ENCODE data around the gene RIC1.
"Not testable (repeated sequence)": the region's sequence is repeated elsewhere in the genome, so short reads cannot be mapped to it uniquely, and the experiment has no call there.

Gene RIC1

DNA sequence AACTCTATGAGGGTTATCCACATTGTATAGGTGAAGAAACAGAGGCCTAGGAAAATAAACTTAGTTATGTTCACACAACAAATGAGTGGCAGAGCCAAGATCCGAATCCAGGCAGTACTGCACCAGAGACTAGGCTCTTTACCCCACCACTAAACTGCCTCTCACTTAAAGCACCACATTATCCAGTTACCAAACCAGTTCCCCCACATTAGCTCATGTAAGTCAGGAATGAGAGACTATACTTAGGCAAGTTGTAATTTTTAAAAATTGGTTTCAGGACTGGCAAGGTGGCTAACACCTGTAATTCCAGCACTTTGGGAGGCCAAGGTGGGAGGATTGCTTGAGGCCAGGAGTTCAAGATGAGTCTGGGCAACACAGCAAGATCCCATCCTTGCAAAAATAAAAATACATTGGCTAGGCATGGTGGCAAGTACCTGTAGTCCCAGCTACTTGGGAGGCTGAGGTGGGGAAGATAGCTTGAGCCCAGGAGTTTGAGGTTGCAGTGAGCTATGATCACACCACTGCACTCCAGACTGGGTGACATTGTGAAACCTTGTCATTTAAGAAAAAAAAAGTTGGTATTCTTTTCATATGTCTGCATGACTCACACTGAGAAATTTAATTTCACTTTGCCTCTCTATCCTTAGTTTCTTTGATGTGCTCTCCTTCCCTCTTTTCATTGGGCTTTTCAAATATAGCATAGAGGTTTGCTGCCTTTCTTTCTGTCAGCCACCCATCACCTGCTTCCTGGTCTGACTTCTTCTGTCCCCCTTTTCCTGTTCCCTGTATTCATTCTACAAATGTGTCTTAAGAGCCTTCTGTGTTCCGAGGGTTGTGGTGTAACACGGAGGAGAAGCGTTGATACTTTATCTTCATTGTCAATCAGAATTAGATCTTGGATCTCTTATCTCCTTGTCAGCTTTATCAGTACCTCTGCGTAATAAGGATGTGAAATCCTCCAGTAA lies 139.3 kb downstream of the RIC1 start:
- H3K4me3 ChIP-seq (ENCODE audit: low read depth, low read length) = no peak overlapping the region
- no peak for DNase-seq (ENCODE audit: low read depth)
- no peak for TF ChIP-seq CTCF (IDR thresholded peaks at IDR 0.05; ENCODE audit: insufficient read depth, low read depth, low read length, missing control alignments)

DNA sequence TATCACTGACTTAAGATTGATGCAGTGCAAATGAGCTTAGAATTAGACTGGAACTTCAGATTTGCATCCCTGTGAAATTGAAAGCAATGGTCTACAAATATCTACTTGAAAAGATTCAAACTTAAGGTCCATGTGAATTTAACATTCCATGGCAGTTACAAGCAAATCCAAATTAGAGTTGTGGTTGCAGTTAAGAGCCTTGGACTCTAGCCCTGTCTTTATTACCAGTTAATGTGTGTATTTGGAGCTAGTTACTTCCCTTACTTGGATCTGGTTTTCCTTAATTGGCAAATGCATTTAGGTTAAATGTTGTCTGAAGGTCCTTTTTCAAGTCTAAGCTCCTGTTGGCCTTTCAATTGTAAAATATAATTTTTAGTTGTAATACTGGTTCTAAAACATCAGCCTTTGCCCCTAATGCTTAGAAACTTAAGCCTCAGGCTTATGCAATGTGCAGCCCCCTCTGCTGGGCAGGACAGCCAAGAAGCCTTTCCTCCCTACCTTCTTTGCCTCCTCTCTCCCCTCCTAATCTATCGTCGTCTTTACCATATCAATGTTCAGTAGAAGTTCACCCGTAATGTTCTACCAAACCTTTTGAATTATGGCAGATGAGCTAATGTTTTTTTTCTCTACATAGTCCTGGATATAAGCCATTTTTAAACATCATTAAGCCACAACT lies 144.6 kb downstream of the RIC1 start:
- no peak overlapping the region for H3K4me3 ChIP-seq (ENCODE audit: low read depth, low read length)
- no peak for DNase-seq (ENCODE audit: low read depth)
- TF ChIP-seq CTCF (IDR thresholded peaks at IDR 0.05; ENCODE audit: insufficient read depth, low read depth, low read length, missing control alignments) = peak; percentile 6

GRCh38 chr9:5778805-5779204 lies 149.9 kb downstream of the RIC1 start:
- TF ChIP-seq CTCF (IDR thresholded peaks at IDR 0.05; ENCODE audit: insufficient read depth, low read depth, low read length, missing control alignments) = no peak
- DNase-seq (ENCODE audit: low read depth) = no peak
- H3K4me3 ChIP-seq (ENCODE audit: low read depth, low read length) = no peak overlapping the region

DNA sequence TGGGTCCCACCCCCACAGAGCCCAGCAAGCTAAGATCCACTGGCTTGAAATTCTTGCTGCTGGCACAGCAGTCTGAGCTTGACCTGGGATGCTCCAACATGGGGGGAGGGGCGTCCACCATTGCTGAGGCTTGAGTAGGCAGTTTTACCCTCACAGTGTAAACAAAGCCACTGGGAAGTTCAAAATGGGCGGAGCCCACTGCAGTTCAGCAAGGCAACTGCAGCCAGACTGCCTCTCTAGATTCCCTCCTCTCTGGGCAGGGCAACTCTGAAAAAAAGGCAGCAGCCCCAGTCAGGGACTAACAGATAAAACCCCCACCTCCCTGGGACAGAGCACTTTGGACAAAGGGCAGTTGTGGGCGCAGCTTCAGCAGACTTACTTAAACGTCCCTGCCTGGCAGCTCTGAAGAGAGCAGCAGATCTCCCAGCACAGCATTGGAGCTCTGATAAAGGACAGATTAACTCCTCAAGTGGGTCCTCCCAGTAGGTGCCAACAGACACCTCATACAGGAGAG lies 150.9 kb downstream of the RIC1 start:
- not testable (repeated sequence) for DNase-seq (ENCODE audit: low read depth); H3K4me3 ChIP-seq (ENCODE audit: low read depth, low read length)

DNA sequence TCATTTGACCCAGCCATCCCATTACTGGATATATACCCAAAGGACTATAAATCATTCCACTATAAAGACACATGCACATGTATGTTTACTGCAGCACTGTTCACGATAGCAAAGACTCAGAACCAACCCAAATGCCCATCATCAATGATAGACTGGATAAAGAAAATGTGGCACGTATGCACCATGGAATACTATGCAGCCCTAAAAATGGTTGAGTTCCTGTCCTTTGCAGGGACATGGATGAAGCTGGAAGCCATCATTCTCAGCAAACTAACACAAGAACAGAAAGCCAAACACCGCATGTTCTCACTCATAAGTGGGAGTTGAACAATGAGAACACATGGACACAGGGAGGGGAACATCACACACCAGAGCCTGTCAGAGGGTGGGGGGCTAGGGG lies 154.5 kb downstream of the RIC1 start:
- not testable (repeated sequence) for DNase-seq (ENCODE audit: low read depth); H3K4me3 ChIP-seq (ENCODE audit: low read depth, low read length)

DNA sequence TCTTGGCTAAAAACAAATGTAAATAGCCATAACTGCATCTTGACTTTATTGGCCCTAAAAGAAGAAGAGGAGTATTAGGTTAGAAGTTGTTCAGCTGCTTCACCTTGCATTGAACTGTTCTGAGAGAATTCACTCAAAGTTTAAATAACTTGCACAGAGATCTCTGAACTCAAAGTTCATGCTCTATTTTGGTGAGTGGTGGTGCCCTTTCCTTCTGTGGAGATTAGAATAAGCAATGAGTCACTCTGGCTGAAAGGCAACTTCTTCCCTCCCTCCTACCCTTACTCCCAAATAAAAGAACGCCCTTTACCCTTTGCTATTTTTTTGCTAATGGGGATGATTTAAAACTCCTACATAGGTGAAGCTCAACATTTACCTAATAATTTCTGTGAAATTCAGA lies 155.1 kb downstream of the RIC1 start:
- no peak for DNase-seq (ENCODE audit: low read depth)
- no peak for TF ChIP-seq CTCF (IDR thresholded peaks at IDR 0.05; ENCODE audit: insufficient read depth, low read depth, low read length, missing control alignments)
- no peak overlapping the region for H3K4me3 ChIP-seq (ENCODE audit: low read depth, low read length)

DNA sequence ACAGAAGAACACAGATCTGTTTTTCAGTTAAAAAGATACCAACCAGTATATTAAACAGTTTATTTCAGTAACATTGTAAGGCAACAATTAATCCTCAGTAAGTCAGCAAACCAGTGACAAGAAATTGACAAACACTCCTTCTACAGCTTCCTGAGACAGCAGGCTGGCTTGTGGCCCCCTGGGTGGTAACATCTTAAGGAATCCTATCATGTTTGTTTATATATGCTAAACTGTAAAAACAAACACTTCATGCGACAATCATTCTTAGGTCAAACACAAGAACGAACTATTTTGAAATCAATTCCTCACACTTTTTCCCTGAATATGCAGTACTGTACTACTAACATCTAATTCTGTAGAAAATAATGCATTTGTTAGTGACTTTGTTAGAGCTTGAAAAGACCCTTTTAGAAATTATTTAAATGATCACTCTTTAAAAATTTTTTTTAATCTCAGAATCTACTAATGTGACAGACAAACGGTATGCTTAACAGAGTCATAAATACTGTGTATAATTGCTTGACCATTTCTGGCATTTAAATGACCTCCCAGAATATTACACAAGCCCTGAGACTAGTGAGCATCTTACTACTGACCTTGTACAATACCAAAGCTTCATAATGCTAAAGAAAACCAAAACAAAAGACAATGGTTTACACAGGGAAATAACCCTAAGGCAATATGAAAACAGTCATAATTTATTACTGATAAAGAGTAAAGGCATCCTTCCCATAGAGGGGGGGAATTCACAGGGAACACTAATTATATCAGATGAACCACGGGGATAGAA lies 155.8 kb downstream of the RIC1 start:
- no peak overlapping the region for H3K4me3 ChIP-seq (ENCODE audit: low read depth, low read length)
- DNase-seq (ENCODE audit: low read depth) = no peak
- no peak for TF ChIP-seq CTCF (IDR thresholded peaks at IDR 0.05; ENCODE audit: insufficient read depth, low read depth, low read length, missing control alignments)

Measured in GM12865 (cell line).